Stimulated activated CD8-positive, alpha-beta memory T cell treated with anti-CD3 and anti-CD28 coated beads, Interleukin-15, amount 100 ng/mL, for 4 hours (primary cell): ENCODE results near the gene FCF1.

Experiments
- DNase-seq, 2 donors: peaks; one replicate each; pipeline ENCODE4 v3.0.0-alpha.2; 2020; ENCODE audit warnings: low read depth in 2 of 2

The FCF1 gene

GRCh38 chr14:74712499-74713394 is at the start of gene FCF1, which contains the start of gene AREL1:
Gene FCF1 (plus strand): TSS chr14:74713144. CDS start chr14:74713198, 54 bp downstream.
Gene AREL1 (minus strand): TSS chr14:74713080. CDS start chr14:74685615, 27,465 bp downstream.
- DNase-seq, result peak; percentile 57 to 71

- no peak for DNase-seq
These were observed 49.1 kb upstream of the FCF1 start for GRCh38 chr14:74663884-74664283.

GRCh38 chr14:74664717-74665116 is 48.2 kb upstream of the FCF1 start:
- DNase-seq, result no peak

- no peak for DNase-seq
These were observed 45.2 kb upstream of the FCF1 start for GRCh38 chr14:74667758-74668157.

GRCh38 chr14:74669256-74669655 is 43.7 kb upstream of the FCF1 start:
- DNase-seq, result no peak

- DNase-seq, result no peak
These were observed 43.1 kb upstream of the FCF1 start for GRCh38 chr14:74669846-74670245.

- DNase-seq, result no peak
These were observed 42.1 kb upstream of the FCF1 start for GRCh38 chr14:74670726-74671411.

- DNase-seq, result no peak
These were observed 41.2 kb upstream of the FCF1 start for GRCh38 chr14:74671789-74672188.

- DNase-seq, result no peak
These were observed 39.2 kb upstream of the FCF1 start for GRCh38 chr14:74673768-74674167.

GRCh38 chr14:74675219-74675618 is 37.7 kb upstream of the FCF1 start:
- no peak for DNase-seq

- no peak for DNase-seq
These were observed 30.6 kb upstream of the FCF1 start for GRCh38 chr14:74682169-74682952.

GRCh38 chr14:74683406-74683805 is 29.5 kb upstream of the FCF1 start:
- no peak for DNase-seq

GRCh38 chr14:74684434-74684833 is 28.5 kb upstream of the FCF1 start:
- no peak for DNase-seq

- no peak for DNase-seq
These were observed 27.9 kb upstream of the FCF1 start for GRCh38 chr14:74685056-74685455.

GRCh38 chr14:74685921-74686678 is 26.8 kb upstream of the FCF1 start:
- no peak for DNase-seq

- no peak for DNase-seq
These were observed 21.5 kb upstream of the FCF1 start for GRCh38 chr14:74691456-74691855.

- no peak for DNase-seq
These were observed 19.8 kb upstream of the FCF1 start for GRCh38 chr14:74693191-74693590.

GRCh38 chr14:74695406-74695805 is 17.5 kb upstream of the FCF1 start:
- no peak for DNase-seq

GRCh38 chr14:74697011-74697410 is 15.9 kb upstream of the FCF1 start:
- DNase-seq, result no peak

- DNase-seq, result no peak
These were observed 15.4 kb upstream of the FCF1 start for GRCh38 chr14:74697543-74697942.

GRCh38 chr14:74697976-74698375 is 15.0 kb upstream of the FCF1 start:
- DNase-seq, result no peak
